ENCODE results near the gene TENT4A.

DNA sequence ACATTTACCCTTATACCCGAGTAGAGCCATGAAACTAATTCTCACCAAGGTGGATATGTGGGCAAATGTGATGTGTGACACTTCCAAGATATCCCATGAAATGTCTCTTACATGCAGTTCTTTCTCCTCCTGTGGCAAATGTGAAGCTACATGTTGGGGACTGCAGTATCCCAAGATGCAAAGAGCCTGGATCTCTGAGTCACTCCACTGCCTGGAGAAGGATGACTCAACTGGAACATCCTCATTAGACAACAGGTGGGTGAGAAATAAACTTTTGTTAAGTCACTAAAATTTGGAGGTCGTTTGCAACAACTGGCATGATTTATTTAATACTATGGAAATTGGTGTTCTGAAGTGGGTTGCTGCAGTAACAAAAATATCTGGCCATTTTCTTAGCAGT, 36.5 kb upstream of the TENT4A start:
- TF ChIP-seq POLR2A (IDR thresholded peaks at IDR 0.05; ENCODE audit: low read length): no peak
- no peak for TF ChIP-seq GATA1 (IDR thresholded peaks at IDR 0.05; ENCODE audit: low read depth, low read length)
